SK-N-SH (cell line): ENCODE measurements around the gene TIMM17A. TPM values are rescaled to one million over a fixed set of nuclear protein-coding genes. Genes with fewer than 3 reads are reported as not detected.

Experiments
- CTCF ChIA-PET: fragments of 300-600, 350-600 bp; formaldehyde crosslinking; extraction: SDS; loops from one replicate; lab custom pipeline; 2021; lab: Yijun Ruan, JAX
- POLR2A ChIA-PET: fragments of 350-600 bp; sonication (Branson Sonifier 250); formaldehyde crosslinking; extraction: SDS; loops from one replicate; lab custom pipeline; 2020; ENCODE audit warnings: antibody characterized with exemption, inconsistent platforms; lab: Yijun Ruan, JAX
- DNase-seq: peaks from one replicate; pipeline ENCODE4 v3.0.0; 2012
- H2AFZ ChIP-seq: fragments of 200-600 bp; sonication (generic); 2 replicates; pipeline ENCODE4 v1.8.1; 2016; ENCODE audit warnings: antibody characterized with exemption, mild to moderate bottlenecking, low read depth
- H3F3A ChIP-seq: fragments of 200-600 bp; sonication (generic); replicated peaks from 2 replicates; pipeline ENCODE3; 2016; ENCODE audit warnings: antibody characterized with exemption, mild to moderate bottlenecking; ENCODE audit not compliant: insufficient read depth
- H3K27ac ChIP-seq, 2 experiments: fragments of 200-500 bp in 1 of 2; fragments of 200-600 bp in 1 of 2; sonication (Bioruptor generic) in 1 of 2; sonication (generic), shearing (Covaris generic) in 1 of 2; 2 replicates each; pipeline versions ENCODE4 v1.5.1 to v1.6.1; 2014 to 2016; ENCODE audit warnings: low read depth in 2 of 2, inconsistent platforms in 1 of 2, low read length in 1 of 2, mild to moderate bottlenecking in 1 of 2, mixed read lengths in 1 of 2
- H3K27me3 ChIP-seq: fragments of 200-600 bp; sonication (generic), shearing (Covaris generic); 2 replicates; pipeline ENCODE4 v1.6.1; 2016; ENCODE audit warnings: mixed run types; ENCODE audit not compliant: insufficient read depth
- H3K36me3 ChIP-seq, 2 experiments: fragments of 200-500 bp in 1 of 2; fragments of 200-600 bp in 1 of 2; sonication (Bioruptor generic) in 1 of 2; sonication (generic) in 1 of 2; replicated peaks in 1 of 2; 2 replicates each; pipeline versions ENCODE3 to v1.5.1; 2014 to 2016; ENCODE audit warnings: low read length in 1 of 2, mild to moderate bottlenecking in 1 of 2; ENCODE audit not compliant: insufficient read depth in 2 of 2, control insufficient read depth in 1 of 2
- H3K4me1 ChIP-seq, 2 experiments: fragments of 200-500 bp in 1 of 2; fragments of 200-600 bp in 1 of 2; sonication (Bioruptor generic) in 1 of 2; sonication (generic), shearing (Covaris generic) in 1 of 2; 2 replicates each; pipeline versions ENCODE4 v1.5.1 to v1.6.1; 2014 to 2016; ENCODE audit warnings: low read depth in 1 of 2, low read length in 1 of 2, mixed run types in 1 of 2; ENCODE audit not compliant: insufficient read depth in 2 of 2, control insufficient read depth in 1 of 2
- H3K4me2 ChIP-seq: fragments of 200-600 bp; sonication (generic), shearing (Covaris generic); 2 replicates; pipeline ENCODE4 v1.6.1; 2017; ENCODE audit warnings: mixed run types
- H3K4me3 ChIP-seq, 2 experiments: fragments of 200-500 bp in 1 of 2; fragments of 200-600 bp in 1 of 2; sonication (Bioruptor generic) in 1 of 2; sonication (generic), shearing (Covaris generic) in 1 of 2; 2 replicates each; pipeline versions ENCODE4 v1.5.1 to v1.8.1; 2014 to 2016; ENCODE audit warnings: low read depth in 2 of 2, inconsistent platforms in 1 of 2, low read length in 1 of 2, mild to moderate bottlenecking in 1 of 2, mixed read lengths in 1 of 2, moderate library complexity in 1 of 2
- H3K79me2 ChIP-seq: fragments of 200-600 bp; sonication (generic); 2 replicates; pipeline ENCODE4 v1.8.1; 2017; ENCODE audit warnings: mild to moderate bottlenecking; ENCODE audit not compliant: insufficient read depth
- H3K9ac ChIP-seq: fragments of 200-600 bp; sonication (generic); 2 replicates; pipeline ENCODE4 v1.6.1; 2017; ENCODE audit warnings: mixed run types
- H3K9me2 ChIP-seq: fragments of 200-600 bp; sonication (generic); 2 replicates; pipeline ENCODE4 v1.6.1; 2017; ENCODE audit warnings: mixed run types
- H3K9me3 ChIP-seq: fragments of 200-600 bp; sonication (generic); 2 replicates; pipeline ENCODE4 v1.6.1; 2017; ENCODE audit warnings: mixed run types, mild to moderate bottlenecking, moderate library complexity
- H4K20me1 ChIP-seq: fragments of 200-600 bp; sonication (generic); 2 replicates; pipeline ENCODE4 v1.6.1; 2017; ENCODE audit warnings: mild to moderate bottlenecking, mixed run types; ENCODE audit not compliant: insufficient read depth
- ELF1 ChIP-seq: IDR thresholded peaks from 2 replicates; pipeline ENCODE4 v1.4.0; 2012
- EP300 ChIP-seq, 2 experiments: IDR thresholded peaks; 2 replicates each; pipeline versions ENCODE4 v1.4.0 to v1.6.1; 2012; ENCODE audit warnings: borderline replicate concordance in 1 of 2, low read depth in 1 of 2, low read length in 1 of 2
- FOSL2 ChIP-seq: IDR thresholded peaks from 2 replicates; pipeline ENCODE4 v1.4.0; 2012; ENCODE audit warnings: low read depth, mild to moderate bottlenecking, moderate library complexity, borderline replicate concordance
- FOXJ3 ChIP-seq: sonication (generic); formaldehyde crosslinking; IDR thresholded peaks from 2 replicates; pipeline ENCODE4 v1.5.1; 2020; ENCODE audit warnings: mild to moderate bottlenecking, missing genetic modification reagents
- FOXM1 ChIP-seq: IDR thresholded peaks from 2 replicates; pipeline ENCODE4 v1.4.0; 2012; ENCODE audit warnings: low read depth, mild to moderate bottlenecking
- GATA2 ChIP-seq: sonication (generic); formaldehyde crosslinking; IDR thresholded peaks from 2 replicates; pipeline ENCODE4 v1.5.0; 2020; ENCODE audit warnings: mild to moderate bottlenecking, missing genetic modification reagents
- JUND ChIP-seq: IDR thresholded peaks from 2 replicates; pipeline ENCODE4 v1.4.0; 2012
- MEF2A ChIP-seq: IDR thresholded peaks from 2 replicates; pipeline ENCODE4 v1.4.0; 2012; ENCODE audit warnings: low read depth, borderline replicate concordance
- MXI1 ChIP-seq: IDR thresholded peaks from 2 replicates; pipeline ENCODE4 v1.6.1; 2012; ENCODE audit warnings: mild to moderate bottlenecking, low read depth, low read length, improper control_type of control experiment
- NFIC ChIP-seq: IDR thresholded peaks from 2 replicates; pipeline ENCODE4 v1.4.0; 2012; ENCODE audit warnings: borderline replicate concordance
- RAD21 ChIP-seq: IDR thresholded peaks from 2 replicates; pipeline ENCODE4 v1.6.1; 2012; ENCODE audit warnings: mild to moderate bottlenecking, low read length
- RCOR1 ChIP-seq: fragments of 150-350 bp; IDR thresholded peaks from 2 replicates; pipeline ENCODE4 v1.6.1; 2017; ENCODE audit warnings: antibody characterized with exemption, low read length
- RXRA ChIP-seq: IDR thresholded peaks from 2 replicates; pipeline ENCODE4 v1.4.0; 2012; ENCODE audit warnings: low read depth, mild to moderate bottlenecking, borderline replicate concordance
- SIN3A ChIP-seq: IDR thresholded peaks from 2 replicates; pipeline ENCODE4 v1.6.1; 2012; ENCODE audit warnings: low read depth, mild to moderate bottlenecking, low read length, moderate library complexity, borderline replicate concordance
- SMC3 ChIP-seq: IDR thresholded peaks from 2 replicates; pipeline ENCODE4 v1.6.1; 2012; ENCODE audit warnings: low read depth, low read length, improper control_type of control experiment
- TAF1 ChIP-seq: IDR thresholded peaks from 2 replicates; pipeline ENCODE4 v1.6.1; 2012; ENCODE audit warnings: low read depth, mild to moderate bottlenecking, low read length, moderate library complexity, borderline replicate concordance
- TCF12 ChIP-seq: IDR thresholded peaks from 2 replicates; pipeline ENCODE4 v1.4.0; 2012
- YY1 ChIP-seq: IDR thresholded peaks from 2 replicates; pipeline ENCODE4 v1.4.0; 2012; ENCODE audit warnings: low read depth, mild to moderate bottlenecking
- WGBS: methylation state at CpG from one replicate; pipeline ENCODE4 v1.1.6; 2017; ENCODE audit warnings: low lambda C conversion rate; 5-methylcytosine and 5-hydroxymethylcytosine counted together
- polyA plus RNA-seq, 3 experiments: library from polyadenylated mRNA; depleted of rRNA; stranded (reverse); fragments of >200 nt; gene quantifications; 2 replicates each; pipeline ENCODE4 v1.2.3, GENCODE V29; 2012
- TF ChIP-seq, protein P1 (sequence below): IDR thresholded peaks from 2 replicates; pipeline ENCODE4 v1.4.0; 2012; ENCODE audit warnings: low read depth
- TF ChIP-seq, protein P2 (sequence below): fragments of 150-350 bp; IDR thresholded peaks from 2 replicates; pipeline ENCODE4 v1.6.1; 2016; ENCODE audit warnings: mild to moderate bottlenecking, low read depth, low read length
- TF ChIP-seq, protein P3 (sequence below): IDR thresholded peaks from 2 replicates; pipeline ENCODE4 v1.4.0; 2012; ENCODE audit warnings: low read depth, borderline replicate concordance
- TF ChIP-seq, protein P4 (sequence below): fragments of 200-600 bp; sonication (generic); IDR thresholded peaks from 2 replicates; pipeline ENCODE4 v1.6.1; 2017; ENCODE audit warnings: antibody characterized with exemption, mild to moderate bottlenecking, moderate library complexity

Gene TIMM17A
- polyA plus RNA-seq, 1 of the 3 experiments (the other 2 are of a cell fraction), result 33.6 TPM

DNA sequence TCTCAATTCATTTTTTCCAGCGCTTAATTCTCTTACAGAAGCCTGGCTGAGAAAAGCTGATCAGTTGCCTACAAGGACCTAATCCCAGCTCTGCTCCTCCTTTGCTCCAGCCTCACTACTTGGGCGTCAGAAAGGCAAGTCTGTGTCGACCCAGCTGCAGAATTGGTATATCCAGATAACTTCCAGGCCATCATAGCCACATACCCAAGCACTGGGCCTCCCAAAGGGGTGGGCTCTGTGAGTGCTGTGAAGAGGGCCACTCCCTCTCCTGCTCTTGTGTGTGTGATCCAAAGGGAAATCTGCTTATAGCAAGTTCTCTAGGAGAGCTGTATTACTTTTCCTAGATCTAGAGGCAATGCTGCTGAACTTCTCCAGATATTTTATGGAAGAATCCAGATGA, 27.0 kb upstream of the TIMM17A start:
- Histone ChIP-seq H3F3A (no peaks in the 10 kb centered on the region), H3K27me3 (no peaks in the 10 kb centered on the region), H3K4me1 (no peaks in the 10 kb centered on the region), H3K9me2 (no peaks in the 10 kb centered on the region), H3K4me3 (no peak overlapping the region), H3K9ac (no peak overlapping the region), H3K27ac (no peak overlapping the region), H3K9me3 (no peaks in the 10 kb centered on the region), H3K79me2 (no peaks in the 10 kb centered on the region), H3K36me3 (no peaks in the 10 kb centered on the region), H4K20me1 (no peaks in the 10 kb centered on the region), H3K4me2 (no peak overlapping the region), H2AFZ (no peak overlapping the region)
- DNase-seq, result no peak
- TF ChIP-seq, protein P1, sequence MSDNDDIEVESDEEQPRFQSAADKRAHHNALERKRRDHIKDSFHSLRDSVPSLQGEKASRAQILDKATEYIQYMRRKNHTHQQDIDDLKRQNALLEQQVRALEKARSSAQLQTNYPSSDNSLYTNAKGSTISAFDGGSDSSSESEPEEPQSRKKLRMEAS, result no peak
- TF ChIP-seq RXRA (no peak), GATA2 (CRISPR knock-in tag) (no peak), EP300 (IDR thresholded peaks at IDR 0.05; ENCODE audit: borderline replicate concordance in 1 of 2, low read depth in 1 of 2, low read length in 1 of 2) (no peak), ELF1 (no peak), NFIC (no peak), FOSL2 (no peak), YY1 (no peak), TCF12 (no peak), TAF1 (no peak), SMC3 (no peak), MXI1 (no peak), FOXM1 (no peak), JUND (no peak)
- TF ChIP-seq, protein P2, sequence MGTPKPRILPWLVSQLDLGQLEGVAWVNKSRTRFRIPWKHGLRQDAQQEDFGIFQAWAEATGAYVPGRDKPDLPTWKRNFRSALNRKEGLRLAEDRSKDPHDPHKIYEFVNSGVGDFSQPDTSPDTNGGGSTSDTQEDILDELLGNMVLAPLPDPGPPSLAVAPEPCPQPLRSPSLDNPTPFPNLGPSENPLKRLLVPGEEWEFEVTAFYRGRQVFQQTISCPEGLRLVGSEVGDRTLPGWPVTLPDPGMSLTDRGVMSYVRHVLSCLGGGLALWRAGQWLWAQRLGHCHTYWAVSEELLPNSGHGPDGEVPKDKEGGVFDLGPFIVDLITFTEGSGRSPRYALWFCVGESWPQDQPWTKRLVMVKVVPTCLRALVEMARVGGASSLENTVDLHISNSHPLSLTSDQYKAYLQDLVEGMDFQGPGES, result no peak
- 94% methylated on average over 3 of the region's 3 CpGs for WGBS
- POLR2A ChIA-PET, result no interaction called here
- CTCF ChIA-PET, result interaction anchor here (0.9 kb wide), 1 partner anchor 18 kb away, joined by 4 read pairs; the partner anchor contains the start of gene LMOD1

DNA sequence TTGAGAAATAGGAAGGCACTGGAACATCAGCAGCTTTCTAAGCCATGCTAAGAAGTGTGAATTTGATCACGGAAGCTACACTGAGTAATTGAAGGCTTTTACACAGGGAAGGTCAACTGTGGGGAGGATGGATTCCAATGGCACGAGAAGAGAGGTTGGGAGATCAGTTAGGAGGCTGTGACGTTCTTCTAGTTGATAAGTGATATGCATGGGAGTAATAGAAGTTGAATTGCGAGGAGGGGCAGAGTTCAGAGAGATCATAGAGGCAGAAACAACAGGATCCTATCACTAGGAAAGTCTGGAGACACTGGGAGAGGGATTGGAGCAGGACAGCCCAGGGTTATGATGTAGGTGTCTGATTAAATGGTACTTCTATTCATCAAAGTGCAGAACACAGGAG, 25.2 kb upstream of the TIMM17A start:
- Histone ChIP-seq H3K9me2 (no peaks in the 10 kb centered on the region), H3K4me1 (no peaks in the 10 kb centered on the region; a peak in 1 of 4 replicates), H3K27me3 (no peaks in the 10 kb centered on the region), H3K36me3 (no peaks in the 10 kb centered on the region), H3K4me3 (no peak overlapping the region), H2AFZ (no peak overlapping the region), H3K4me2 (no peak overlapping the region), H3K27ac (no peak overlapping the region), H3K9me3 (no peaks in the 10 kb centered on the region), H3K79me2 (no peaks in the 10 kb centered on the region), H4K20me1 (no peaks in the 10 kb centered on the region), H3K9ac (no peak overlapping the region), H3F3A (no peaks in the 10 kb centered on the region)
- ChIA-PET POLR2A (no interaction called here), CTCF (no interaction called here)
- TF ChIP-seq, protein P3, sequence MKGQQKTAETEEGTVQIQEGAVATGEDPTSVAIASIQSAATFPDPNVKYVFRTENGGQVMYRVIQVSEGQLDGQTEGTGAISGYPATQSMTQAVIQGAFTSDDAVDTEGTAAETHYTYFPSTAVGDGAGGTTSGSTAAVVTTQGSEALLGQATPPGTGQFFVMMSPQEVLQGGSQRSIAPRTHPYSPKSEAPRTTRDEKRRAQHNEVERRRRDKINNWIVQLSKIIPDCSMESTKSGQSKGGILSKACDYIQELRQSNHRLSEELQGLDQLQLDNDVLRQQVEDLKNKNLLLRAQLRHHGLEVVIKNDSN, result no peak
- TF ChIP-seq JUND, result no peak
- no peak for TF ChIP-seq MEF2A
- TF ChIP-seq, protein P4, sequence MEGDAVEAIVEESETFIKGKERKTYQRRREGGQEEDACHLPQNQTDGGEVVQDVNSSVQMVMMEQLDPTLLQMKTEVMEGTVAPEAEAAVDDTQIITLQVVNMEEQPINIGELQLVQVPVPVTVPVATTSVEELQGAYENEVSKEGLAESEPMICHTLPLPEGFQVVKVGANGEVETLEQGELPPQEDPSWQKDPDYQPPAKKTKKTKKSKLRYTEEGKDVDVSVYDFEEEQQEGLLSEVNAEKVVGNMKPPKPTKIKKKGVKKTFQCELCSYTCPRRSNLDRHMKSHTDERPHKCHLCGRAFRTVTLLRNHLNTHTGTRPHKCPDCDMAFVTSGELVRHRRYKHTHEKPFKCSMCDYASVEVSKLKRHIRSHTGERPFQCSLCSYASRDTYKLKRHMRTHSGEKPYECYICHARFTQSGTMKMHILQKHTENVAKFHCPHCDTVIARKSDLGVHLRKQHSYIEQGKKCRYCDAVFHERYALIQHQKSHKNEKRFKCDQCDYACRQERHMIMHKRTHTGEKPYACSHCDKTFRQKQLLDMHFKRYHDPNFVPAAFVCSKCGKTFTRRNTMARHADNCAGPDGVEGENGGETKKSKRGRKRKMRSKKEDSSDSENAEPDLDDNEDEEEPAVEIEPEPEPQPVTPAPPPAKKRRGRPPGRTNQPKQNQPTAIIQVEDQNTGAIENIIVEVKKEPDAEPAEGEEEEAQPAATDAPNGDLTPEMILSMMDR, result no peak
- no peak for TF ChIP-seq FOXJ3 (CRISPR knock-in tag)
- TF ChIP-seq RXRA, result no peak
- no peak for TF ChIP-seq TCF12
- TF ChIP-seq RAD21, result no peak
- no peak for TF ChIP-seq RCOR1
- TF ChIP-seq SIN3A, result no peak
- TF ChIP-seq, protein P1, result no peak
- 36% methylated on average over 4 of the region's 4 CpGs for WGBS
- no peak for DNase-seq
